Measurements from ENCODE around the gene CMIP. TPM values are rescaled to one million over a fixed set of nuclear protein-coding genes. Genes with fewer than 3 reads are reported as not detected.

Gene CMIP
- polyA plus RNA-seq, 3 donors: 37.2 to 42.7 (median 38.1) TPM

- no peak for DNase-seq (ENCODE audit: low read depth in 3 of 3, low spot score in 2 of 3)
Observed at GRCh38 chr16:81593481-81593880, 148.9 kb downstream of the CMIP start.

GRCh38 chr16:81595629-81596292 lies 151.2 kb downstream of the CMIP start:
- no peak for DNase-seq (ENCODE audit: low read depth in 3 of 3, low spot score in 2 of 3)

GRCh38 chr16:81597079-81597658 lies 152.6 kb downstream of the CMIP start:
- no peak for DNase-seq (ENCODE audit: low read depth in 3 of 3, low spot score in 2 of 3)

- no peak for DNase-seq (ENCODE audit: low read depth in 3 of 3, low spot score in 2 of 3)
Observed at GRCh38 chr16:81598083-81598482, 153.5 kb downstream of the CMIP start.

- DNase-seq (ENCODE audit: low read depth in 3 of 3, low spot score in 2 of 3): no peak
Observed at GRCh38 chr16:81599034-81599744, 154.6 kb downstream of the CMIP start.

- no peak for DNase-seq (ENCODE audit: low read depth in 3 of 3, low spot score in 2 of 3)
Observed at GRCh38 chr16:81600275-81600674, 155.7 kb downstream of the CMIP start.

GRCh38 chr16:81601008-81601428 lies 156.4 kb downstream of the CMIP start:
- DNase-seq (ENCODE audit: low read depth in 3 of 3, low spot score in 2 of 3): no peak

- DNase-seq (ENCODE audit: low read depth in 3 of 3, low spot score in 2 of 3): no peak
Observed at GRCh38 chr16:81601601-81602255, 157.1 kb downstream of the CMIP start.

GRCh38 chr16:81602256-81602776 lies 157.7 kb downstream of the CMIP start:
- no peak for DNase-seq (ENCODE audit: low read depth in 3 of 3, low spot score in 2 of 3)

- DNase-seq (ENCODE audit: low read depth in 3 of 3, low spot score in 2 of 3): no peak
Observed at GRCh38 chr16:81602792-81603191, 158.2 kb downstream of the CMIP start.

GRCh38 chr16:81604960-81605383 lies 160.4 kb downstream of the CMIP start:
- no peak for DNase-seq (ENCODE audit: low read depth in 3 of 3, low spot score in 2 of 3)

- DNase-seq (ENCODE audit: low read depth in 3 of 3, low spot score in 2 of 3): no peak
Observed at GRCh38 chr16:81606039-81606438, 161.4 kb downstream of the CMIP start.

GRCh38 chr16:81607006-81607405 lies 162.4 kb downstream of the CMIP start:
- no peak for DNase-seq (ENCODE audit: low read depth in 3 of 3, low spot score in 2 of 3)

- no peak for DNase-seq (ENCODE audit: low read depth in 3 of 3, low spot score in 2 of 3)
Observed at GRCh38 chr16:81607805-81608522, 163.4 kb downstream of the CMIP start.

GRCh38 chr16:81608523-81609209 lies 164.1 kb downstream of the CMIP start:
- no peak for DNase-seq (ENCODE audit: low read depth in 3 of 3, low spot score in 2 of 3)

GRCh38 chr16:81609323-81609892 lies 164.8 kb downstream of the CMIP start:
- DNase-seq (ENCODE audit: low read depth in 3 of 3, low spot score in 2 of 3): no peak

GRCh38 chr16:81610144-81610842 lies 165.7 kb downstream of the CMIP start:
- no peak for DNase-seq (ENCODE audit: low read depth in 3 of 3, low spot score in 2 of 3)

GRCh38 chr16:81610936-81611335 lies 166.3 kb downstream of the CMIP start:
- DNase-seq (ENCODE audit: low read depth in 3 of 3, low spot score in 2 of 3): no peak

- DNase-seq (ENCODE audit: low read depth in 3 of 3, low spot score in 2 of 3): no peak
Observed at GRCh38 chr16:81611721-81612120, 167.1 kb downstream of the CMIP start.

Data from right renal cortex interstitium (tissue), 3 donors.